Astrocyte of the spinal cord (primary cell): ENCODE measurements around the gene SPOCD1.

Source experiments
- DNase-seq: peaks from one replicate; pipeline ENCODE4 v3.0.0; 2011; ENCODE audit warnings: low read depth, low spot score
- H3K4me3 ChIP-seq: 2 replicates; pipeline ENCODE4 v1.5.1; 2011; ENCODE audit warnings: low read depth, mild to moderate bottlenecking, low read length, moderate library complexity
- CTCF ChIP-seq: IDR thresholded peaks from 2 replicates; pipeline ENCODE4 v1.5.1; 2012; ENCODE audit warnings: low read depth, mild to moderate bottlenecking, low read length, inconsistent platforms
- in situ Hi-C: cut with HindIII; loops from 2 replicates; pipeline ENCODE4 v1.10.0; 2017; ENCODE audit warnings: low sequenced_read_pairs

SPOCD1 gene

GRCh38 chr1:31793086-31793485 lies 22.7 kb downstream of the SPOCD1 start:
- in situ Hi-C loops, result no loop called here
- no peak for DNase-seq
- no peak overlapping the region for H3K4me3 ChIP-seq
- no peak for TF ChIP-seq CTCF

GRCh38 chr1:31792541-31792940 lies 23.3 kb downstream of the SPOCD1 start:
- no peak for DNase-seq
- no peak overlapping the region for H3K4me3 ChIP-seq
- in situ Hi-C loops, result no loop called here
- TF ChIP-seq CTCF, result no peak

DNA sequence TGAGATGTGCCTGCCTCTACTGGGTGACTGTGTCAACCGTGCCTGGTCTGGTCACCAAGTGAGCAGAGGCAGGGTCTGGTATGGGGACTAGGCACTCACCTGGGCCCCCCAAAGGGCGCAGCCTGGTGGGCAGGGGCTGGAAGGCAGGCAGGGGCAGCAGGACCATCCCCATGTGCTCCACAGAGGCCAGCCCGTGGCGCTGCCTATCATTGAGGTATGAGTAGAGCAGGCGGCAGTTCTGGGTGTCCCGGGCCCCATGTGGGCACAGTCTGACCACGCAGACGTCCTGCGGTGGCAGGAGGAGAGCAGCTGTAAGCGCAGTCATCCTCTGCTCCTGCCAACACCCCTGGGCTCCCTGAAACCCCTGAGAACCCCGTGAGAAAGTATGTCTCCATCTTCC lies 23.7 kb downstream of the SPOCD1 start:
- DNase-seq, result no peak
- TF ChIP-seq CTCF, result no peak
- in situ Hi-C loops, result no loop called here

GRCh38 chr1:31791131-31791858 lies 24.5 kb downstream of the SPOCD1 start:
- DNase-seq, result no peak
- in situ Hi-C loops, result no loop called here
- no peak overlapping the region for H3K4me3 ChIP-seq
- no peak for TF ChIP-seq CTCF

More for the DNA sequence above, 23.7 kb downstream of the SPOCD1 start:
- no peak overlapping the region for H3K4me3 ChIP-seq

- no peak for DNase-seq
- H3K4me3 ChIP-seq, result no peak overlapping the region
- no peak for TF ChIP-seq CTCF
- in situ Hi-C loops, result no loop called here
Observed at GRCh38 chr1:31790641-31791091, 25.2 kb downstream of the SPOCD1 start.

DNA sequence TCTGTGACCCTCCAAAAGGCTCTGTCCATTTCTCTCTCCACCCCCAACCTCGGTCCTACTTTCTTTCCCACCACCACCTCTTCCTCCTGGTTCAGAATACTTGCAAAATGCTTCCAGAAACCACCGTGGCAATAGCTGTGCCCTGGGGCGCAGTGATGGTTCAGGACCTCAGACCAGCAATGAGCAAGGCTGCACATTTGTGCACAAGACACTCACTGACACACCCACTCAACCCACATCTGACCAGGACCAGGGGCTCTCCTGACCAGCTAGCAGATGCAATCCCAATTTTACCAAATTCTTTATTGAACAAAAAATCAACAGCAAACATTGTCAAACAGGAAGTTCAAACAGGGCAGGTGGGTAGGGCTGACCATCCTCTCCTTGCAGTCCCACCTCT lies 25.7 kb downstream of the SPOCD1 start:
- no peak for TF ChIP-seq CTCF
- in situ Hi-C loops, result no loop called here
- H3K4me3 ChIP-seq, result no peak overlapping the region
- DNase-seq, result no peak
